ENCODE results near the gene NR2C2AP.

NR2C2AP gene

GRCh38 chr19:19152668-19153384 lies 50.4 kb downstream of the NR2C2AP start:
- DNase-seq (ENCODE audit: low read depth) = no peak
- TF ChIP-seq CTCF (conservative IDR thresholded peaks at IDR 0.05; ENCODE audit: control insufficient read depth, insufficient read depth, low read depth, low read length) = no peak
- no peak overlapping the region for H3K4me3 ChIP-seq (ENCODE audit: control insufficient read depth, low read depth, low read length)

- no peak overlapping the region for H3K4me3 ChIP-seq (ENCODE audit: control insufficient read depth, low read depth, low read length)
- TF ChIP-seq CTCF (conservative IDR thresholded peaks at IDR 0.05; ENCODE audit: control insufficient read depth, insufficient read depth, low read depth, low read length) = no peak
- no peak for DNase-seq (ENCODE audit: low read depth)
Measured at GRCh38 chr19:19151418-19151817, 51.8 kb downstream of the NR2C2AP start.
